NCI-H2107 (cell line): ENCODE measurements around the gene LYRM1.
"Not testable (repeated sequence)": the region's sequence is repeated elsewhere in the genome, so short reads cannot be mapped to it uniquely, and the experiment has no call there.

Experiments used
- DNase-seq: peaks from one replicate; lab custom pipeline; 2025; lab: John Stamatoyannopoulos, UW

Gene LYRM1

GRCh38 chr16:20937736-20938135 is 37.2 kb downstream of the LYRM1 start:
- DNase-seq = no peak

GRCh38 chr16:20938426-20938825 is 37.9 kb downstream of the LYRM1 start:
- DNase-seq = no peak

- DNase-seq = no peak
Observed at GRCh38 chr16:20939611-20940010, 39.0 kb downstream of the LYRM1 start.

- DNase-seq = no peak
Observed at GRCh38 chr16:20940871-20941635, 40.5 kb downstream of the LYRM1 start.

- no peak for DNase-seq
Observed at GRCh38 chr16:20941636-20941926, 41.0 kb downstream of the LYRM1 start.

GRCh38 chr16:20942256-20942655 is 41.7 kb downstream of the LYRM1 start:
- DNase-seq = no peak

- DNase-seq = no peak
Observed at GRCh38 chr16:20944861-20945574, 44.4 kb downstream of the LYRM1 start.

GRCh38 chr16:20945575-20945875 is 45.0 kb downstream of the LYRM1 start:
- DNase-seq = not testable (repeated sequence)

GRCh38 chr16:20946015-20946629 is 45.6 kb downstream of the LYRM1 start:
- DNase-seq = no peak

GRCh38 chr16:20948444-20948843 is 47.9 kb downstream of the LYRM1 start:
- DNase-seq = no peak

- no peak for DNase-seq
Observed at GRCh38 chr16:20949660-20950059, 49.1 kb downstream of the LYRM1 start.

- no peak for DNase-seq
Observed at GRCh38 chr16:20950294-20950693, 49.7 kb downstream of the LYRM1 start.

GRCh38 chr16:20952139-20952920 is 51.8 kb downstream of the LYRM1 start:
- peak; percentile 11 for DNase-seq

- no peak for DNase-seq
Observed at GRCh38 chr16:20954574-20954973, 54.0 kb downstream of the LYRM1 start.

- no peak for DNase-seq
Observed at GRCh38 chr16:20956319-20956718, 55.7 kb downstream of the LYRM1 start.

GRCh38 chr16:20957153-20957552 is 56.6 kb downstream of the LYRM1 start:
- DNase-seq = no peak

GRCh38 chr16:20960899-20961298 is 60.3 kb downstream of the LYRM1 start:
- DNase-seq = no peak

GRCh38 chr16:20968765-20969164 is 68.2 kb downstream of the LYRM1 start:
- no peak for DNase-seq

- no peak for DNase-seq
Observed at GRCh38 chr16:20969386-20969785, 68.8 kb downstream of the LYRM1 start.

GRCh38 chr16:20971401-20971800 is 70.8 kb downstream of the LYRM1 start:
- DNase-seq = no peak

GRCh38 chr16:20973201-20973600 is 72.6 kb downstream of the LYRM1 start:
- DNase-seq = not testable (repeated sequence)
